Osteoblast (primary cell): ENCODE results near the gene SARDH. TPM values are rescaled to one million over a fixed set of nuclear protein-coding genes. Genes with fewer than 3 reads are reported as not detected.
A peak's percentile ranks its signal among the peaks of the same experiment; 100 is the strongest.

Experiments used
- DNase-seq: peaks from one replicate; pipeline ENCODE4 v3.0.0; 2011; ENCODE audit warnings: low spot score, mixed read lengths; ENCODE audit not compliant: insufficient read length; ENCODE audit errors: missing footprints
- H2AFZ ChIP-seq: 2 replicates; pipeline ENCODE4 v1.6.0; 2011; ENCODE audit warnings: mild to moderate bottlenecking, low read length
- H3K27ac ChIP-seq: 2 replicates; pipeline ENCODE4 v1.5.1; 2011; ENCODE audit warnings: mild to moderate bottlenecking, low read depth, low read length, moderate library complexity
- H3K27me3 ChIP-seq: 2 replicates; pipeline ENCODE4 v1.6.0; 2012; ENCODE audit warnings: mild to moderate bottlenecking, control low read depth, inconsistent platforms, low read length, moderate library complexity; ENCODE audit not compliant: insufficient read depth
- H3K36me3 ChIP-seq: 2 replicates; pipeline ENCODE4 v1.5.1; 2011; ENCODE audit warnings: mild to moderate bottlenecking, low read length, control low read depth, moderate library complexity; ENCODE audit not compliant: insufficient read depth
- H3K4me1 ChIP-seq: 2 replicates; pipeline ENCODE4 v1.5.1; 2011; ENCODE audit warnings: mild to moderate bottlenecking, low read length, control low read depth, moderate library complexity; ENCODE audit not compliant: insufficient read depth
- H3K4me2 ChIP-seq: 2 replicates; pipeline ENCODE4 v1.6.0; 2011; ENCODE audit warnings: mild to moderate bottlenecking, low read length; ENCODE audit not compliant: insufficient read depth
- H3K4me3 ChIP-seq: fragments of 200-600 bp; sonication (generic); 3 replicates; pipeline ENCODE4 v1.5.1; 2012; ENCODE audit warnings: mild to moderate bottlenecking, low read length, inconsistent platforms; ENCODE audit not compliant: insufficient read depth
- H3K79me2 ChIP-seq: 2 replicates; pipeline ENCODE4 v1.6.0; 2012; ENCODE audit warnings: mild to moderate bottlenecking, low read length, control low read depth, inconsistent platforms; ENCODE audit not compliant: insufficient read depth
- H3K9me3 ChIP-seq: 2 replicates; pipeline ENCODE4 v1.5.1; 2011; ENCODE audit warnings: low read depth, low read length, control low read depth
- H4K20me1 ChIP-seq: 2 replicates; pipeline ENCODE4 v1.6.0; 2012; ENCODE audit warnings: mild to moderate bottlenecking, low read length, control low read depth; ENCODE audit not compliant: insufficient read depth
- CTCF ChIP-seq: IDR thresholded peaks from 2 replicates; pipeline ENCODE4 v1.5.1; 2011; ENCODE audit warnings: mild to moderate bottlenecking, low read depth, low read length, moderate library complexity; ENCODE audit errors: extremely low read depth
- total RNA-seq: library from RNA; depleted of rRNA; stranded (reverse); fragments of >200 nt; gene quantifications from 2 replicates; pipeline ENCODE4 v1.2.3, GENCODE V29; 2012

The SARDH gene
- total RNA-seq, 1 donor = 5.4 TPM

- H3K4me2 ChIP-seq = no peak overlapping the region
- peaks cover 7% of the 10 kb centered on the region for H4K20me1 ChIP-seq
- peak; percentile 98 for DNase-seq
- no peaks in the 10 kb centered on the region for H3K27me3 ChIP-seq
- H3K4me3 ChIP-seq = no peak overlapping the region
- H3K4me1 ChIP-seq = no peaks in the 10 kb centered on the region
- peaks cover 24% of the 10 kb centered on the region for H3K36me3 ChIP-seq
- TF ChIP-seq CTCF = peak; percentile 87
- H2AFZ ChIP-seq = no peak overlapping the region
- no peak overlapping the region for H3K27ac ChIP-seq
- H3K79me2 ChIP-seq = no peaks in the 10 kb centered on the region
- no peaks in the 10 kb centered on the region for H3K9me3 ChIP-seq
These were observed 44.3 kb upstream of the SARDH start for GRCh38 chr9:133782157-133783130.

GRCh38 chr9:133781828-133782135 lies 43.6 kb upstream of the SARDH start:
- no peak for DNase-seq
- H4K20me1 ChIP-seq = peaks cover 4% of the 10 kb centered on the region
- no peak overlapping the region for H3K27ac ChIP-seq
- H3K4me2 ChIP-seq = no peak overlapping the region
- H3K36me3 ChIP-seq = peaks cover 31% of the 10 kb centered on the region
- no peak overlapping the region for H3K4me3 ChIP-seq
- no peak overlapping the region for H2AFZ ChIP-seq
- no peaks in the 10 kb centered on the region for H3K79me2 ChIP-seq
- no peaks in the 10 kb centered on the region for H3K4me1 ChIP-seq
- H3K9me3 ChIP-seq = no peaks in the 10 kb centered on the region
- no peaks in the 10 kb centered on the region for H3K27me3 ChIP-seq
- TF ChIP-seq CTCF = no peak

- no peak overlapping the region for H3K4me3 ChIP-seq
- H3K27me3 ChIP-seq = no peaks in the 10 kb centered on the region
- no peaks in the 10 kb centered on the region for H3K9me3 ChIP-seq
- H4K20me1 ChIP-seq = peaks cover 4% of the 10 kb centered on the region
- DNase-seq = peak; percentile 75
- peaks cover 31% of the 10 kb centered on the region for H3K36me3 ChIP-seq
- no peak overlapping the region for H3K4me2 ChIP-seq
- H3K27ac ChIP-seq = no peak overlapping the region
- H2AFZ ChIP-seq = no peak overlapping the region
- no peaks in the 10 kb centered on the region for H3K4me1 ChIP-seq
- no peaks in the 10 kb centered on the region for H3K79me2 ChIP-seq
- no peak for TF ChIP-seq CTCF
These were observed 43.0 kb upstream of the SARDH start for GRCh38 chr9:133780962-133781827.

- Histone ChIP-seq H3K79me2 (no peaks in the 10 kb centered on the region), H3K4me2 (no peak overlapping the region), H3K9me3 (no peaks in the 10 kb centered on the region), H3K36me3 (peaks cover 31% of the 10 kb centered on the region), H3K27ac (no peak overlapping the region), H3K4me3 (no peak overlapping the region), H4K20me1 (peaks cover 4% of the 10 kb centered on the region), H3K27me3 (no peaks in the 10 kb centered on the region), H2AFZ (no peak overlapping the region), H3K4me1 (no peaks in the 10 kb centered on the region)
- DNase-seq = no peak
- TF ChIP-seq CTCF = no peak
These were observed 42.3 kb upstream of the SARDH start for GRCh38 chr9:133780404-133780945.
